GM18907 (cell line): Measurements from ENCODE around the gene TLE6.
"Not testable (repeated sequence)": the region's sequence is repeated elsewhere in the genome, so short reads cannot be mapped to it uniquely, and the experiment has no call there.

ENCODE experiments used
- ATAC-seq: cut with Tn5 transposase; IDR thresholded peaks from one replicate; pipeline ENCODE4 v1.9.1; 2021; ENCODE audit warnings: mild to moderate bottlenecking, moderate library complexity; ENCODE audit not compliant: unreplicated experiment

The TLE6 gene

GRCh38 chr19:3001235-3001800, 24.0 kb downstream of the TLE6 start:
- ATAC-seq: no peak

GRCh38 chr19:3003046-3003445, 25.7 kb downstream of the TLE6 start:
- ATAC-seq: no peak

GRCh38 chr19:3004522-3004921, 27.2 kb downstream of the TLE6 start:
- no peak for ATAC-seq

GRCh38 chr19:3005345-3005744, 28.0 kb downstream of the TLE6 start:
- ATAC-seq: no peak

GRCh38 chr19:3006075-3006767, 28.9 kb downstream of the TLE6 start:
- ATAC-seq: no peak

- ATAC-seq: no peak
Observed at GRCh38 chr19:3007975-3008374, 30.6 kb downstream of the TLE6 start.

- ATAC-seq: no peak
Observed at GRCh38 chr19:3008994-3009393, 31.6 kb downstream of the TLE6 start.

- ATAC-seq: no peak
Observed at GRCh38 chr19:3010871-3011270, 33.5 kb downstream of the TLE6 start.

GRCh38 chr19:3012059-3012458, 34.7 kb downstream of the TLE6 start:
- not testable (repeated sequence) for ATAC-seq

- no peak for ATAC-seq
Observed at GRCh38 chr19:3012621-3013262, 35.4 kb downstream of the TLE6 start.

- ATAC-seq: no peak
Observed at GRCh38 chr19:3013263-3013725, 35.9 kb downstream of the TLE6 start.

GRCh38 chr19:3014135-3014534, 36.8 kb downstream of the TLE6 start:
- no peak for ATAC-seq

- ATAC-seq: no peak
Observed at GRCh38 chr19:3015126-3016057, 38.0 kb downstream of the TLE6 start.

GRCh38 chr19:3017923-3018322, 40.6 kb downstream of the TLE6 start:
- ATAC-seq: no peak

GRCh38 chr19:3019211-3019854, 42.0 kb downstream of the TLE6 start:
- no peak for ATAC-seq

- ATAC-seq: no peak
Observed at GRCh38 chr19:3020321-3020960, 43.1 kb downstream of the TLE6 start.

- no peak for ATAC-seq
Observed at GRCh38 chr19:3024509-3024869, 47.1 kb downstream of the TLE6 start.

GRCh38 chr19:3024870-3025548, 47.6 kb downstream of the TLE6 start:
- ATAC-seq: no peak

- no peak for ATAC-seq
Observed at GRCh38 chr19:3025549-3025886, 48.2 kb downstream of the TLE6 start.

- no peak for ATAC-seq
Observed at GRCh38 chr19:3026768-3027167, 49.4 kb downstream of the TLE6 start.
